GM12874 (cell line): ENCODE measurements around the gene SYK.

Source experiments
- TF ChIP-seq, protein P1 (sequence below): IDR thresholded peaks from 2 replicates; pipeline ENCODE4 v1.5.1; 2011; ENCODE audit warnings: low read depth, mild to moderate bottlenecking, control low read depth, low read length, moderate library complexity; ENCODE audit not compliant: insufficient read depth

The SYK gene

GRCh38 chr9:90857855-90858254, 56.2 kb downstream of the SYK start:
- TF ChIP-seq, protein P1, sequence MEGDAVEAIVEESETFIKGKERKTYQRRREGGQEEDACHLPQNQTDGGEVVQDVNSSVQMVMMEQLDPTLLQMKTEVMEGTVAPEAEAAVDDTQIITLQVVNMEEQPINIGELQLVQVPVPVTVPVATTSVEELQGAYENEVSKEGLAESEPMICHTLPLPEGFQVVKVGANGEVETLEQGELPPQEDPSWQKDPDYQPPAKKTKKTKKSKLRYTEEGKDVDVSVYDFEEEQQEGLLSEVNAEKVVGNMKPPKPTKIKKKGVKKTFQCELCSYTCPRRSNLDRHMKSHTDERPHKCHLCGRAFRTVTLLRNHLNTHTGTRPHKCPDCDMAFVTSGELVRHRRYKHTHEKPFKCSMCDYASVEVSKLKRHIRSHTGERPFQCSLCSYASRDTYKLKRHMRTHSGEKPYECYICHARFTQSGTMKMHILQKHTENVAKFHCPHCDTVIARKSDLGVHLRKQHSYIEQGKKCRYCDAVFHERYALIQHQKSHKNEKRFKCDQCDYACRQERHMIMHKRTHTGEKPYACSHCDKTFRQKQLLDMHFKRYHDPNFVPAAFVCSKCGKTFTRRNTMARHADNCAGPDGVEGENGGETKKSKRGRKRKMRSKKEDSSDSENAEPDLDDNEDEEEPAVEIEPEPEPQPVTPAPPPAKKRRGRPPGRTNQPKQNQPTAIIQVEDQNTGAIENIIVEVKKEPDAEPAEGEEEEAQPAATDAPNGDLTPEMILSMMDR: no peak

DNA sequence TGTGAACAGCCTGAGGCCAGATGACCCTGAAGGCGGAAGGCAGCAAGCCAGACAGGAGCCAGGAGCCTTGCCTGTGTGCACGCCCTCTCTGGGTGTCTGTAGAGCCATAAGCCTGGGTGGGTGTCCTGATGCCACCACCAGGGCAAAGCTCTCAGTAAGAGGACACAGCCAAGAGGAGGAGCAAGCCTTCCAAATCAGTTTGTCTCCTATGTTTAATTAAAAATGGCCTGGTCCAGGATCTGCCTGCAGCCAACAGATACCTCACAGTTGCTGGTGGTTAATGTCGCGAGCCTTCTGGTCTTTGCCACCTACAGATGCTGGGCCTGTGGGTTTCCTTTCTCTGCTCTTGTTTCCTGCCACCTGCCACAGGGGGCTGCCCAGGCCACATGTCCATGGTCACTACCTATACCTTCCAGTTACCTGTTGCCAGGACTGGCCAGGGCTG, 56.9 kb downstream of the SYK start:
- TF ChIP-seq, protein P1: no peak

GRCh38 chr9:90860382-90860781, 58.8 kb downstream of the SYK start:
- TF ChIP-seq, protein P1: no peak

DNA sequence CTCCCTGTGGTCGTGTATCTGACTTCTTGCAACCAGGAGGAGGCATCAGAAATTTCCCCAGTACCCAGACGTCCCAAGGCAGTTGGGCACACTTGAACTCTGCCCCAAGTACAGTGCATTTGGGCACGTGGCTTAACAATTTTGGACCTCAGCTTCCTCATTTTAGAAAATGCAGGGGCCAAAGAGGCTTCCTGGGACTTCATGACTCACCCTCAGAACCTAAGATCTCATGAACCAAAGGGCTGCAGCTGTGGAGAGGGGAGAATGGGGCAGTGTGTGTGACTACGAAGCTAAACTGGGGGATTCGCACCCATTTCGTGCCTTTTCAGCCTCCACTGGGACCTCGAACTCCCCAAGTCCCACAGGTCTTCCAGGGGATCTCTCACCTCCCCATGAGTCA, 59.2 kb downstream of the SYK start:
- TF ChIP-seq, protein P1: no peak

- TF ChIP-seq, protein P1: no peak
Measured at GRCh38 chr9:90861380-90861779, 59.8 kb downstream of the SYK start.

- TF ChIP-seq, protein P1: no peak
Measured at GRCh38 chr9:90861826-90862740, 60.5 kb downstream of the SYK start.

DNA sequence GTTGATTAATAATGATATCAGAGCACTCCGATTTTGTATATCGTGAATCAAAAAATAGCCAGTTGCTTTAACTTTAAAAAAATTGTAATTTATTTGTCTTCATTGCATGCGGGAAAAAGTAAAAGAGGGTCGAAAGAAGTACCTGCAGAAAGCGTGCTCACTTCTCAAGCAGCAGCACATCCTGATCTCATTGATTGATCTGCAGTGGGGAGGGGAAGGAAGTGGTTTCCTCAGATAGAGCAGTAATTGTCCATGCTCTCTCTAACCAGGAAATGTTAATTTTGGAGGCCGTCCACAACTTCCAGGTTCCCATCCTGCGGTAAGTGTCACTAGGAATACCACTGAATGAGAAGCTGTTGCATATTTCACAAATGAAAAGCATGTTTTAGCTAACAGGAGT, 63.2 kb downstream of the SYK start:
- TF ChIP-seq, protein P1: no peak
